A549 (cell line): ENCODE results near the gene FPR2. TPM values are rescaled to one million over a fixed set of nuclear protein-coding genes. Genes with fewer than 3 reads are reported as not detected.

Experiments
- ATAC-seq, 2 experiments: fragments of 200-7000 bp in 1 of 2; fragments of >200 bp in 1 of 2; cut with Nextera tagmentation in 1 of 2; cut with Tn5 transposase in 1 of 2; 3 replicates each; pipeline versions ENCODE4 v1.8.0 to v1.9.1; 2018 to 2020; ENCODE audit warnings: mild to moderate bottlenecking in 1 of 2, moderate library complexity in 1 of 2
- CTCF ChIA-PET: fragments of 300-600 bp; sonication (Branson Sonifier 250); formaldehyde crosslinking; extraction: SDS; loops from one replicate; lab custom pipeline; 2021; ENCODE audit warnings: antibody characterized with exemption, inconsistent platforms; lab: Yijun Ruan, JAX
- POLR2A ChIA-PET: fragments of 350-600 bp; formaldehyde crosslinking; extraction: SDS; loops from one replicate; lab custom pipeline; 2021; ENCODE audit warnings: antibody characterized with exemption, inconsistent platforms; lab: Yijun Ruan, JAX
- DNase-seq, 2 experiments: peaks; one replicate each; pipeline versions ENCODE4 v3.0.0 to v3.0.0-alpha.2; 2011 to 2016; ENCODE audit warnings: low read depth in 1 of 2, low spot score in 1 of 2
- FAIRE-seq: peaks from 2 replicates; lab custom pipeline; 2011; peaks lifted over from hg19 to GRCh38; lab: Jason Lieb, UNC
- H3K27ac ChIP-seq, 2 experiments: fragments of >200 bp; sonication (Bioruptor Twin); formaldehyde crosslinking; 3 replicates each; pipeline ENCODE4 v1.5.1; 2016 to 2017
- H3K4me1 ChIP-seq: fragments of >200 bp; sonication (Bioruptor Twin); formaldehyde crosslinking; 3 replicates; pipeline ENCODE4 v1.6.1; 2016
- H3K4me2 ChIP-seq: fragments of >200 bp; sonication (Bioruptor Twin); formaldehyde crosslinking; 3 replicates; pipeline ENCODE4 v1.6.1; 2016
- H3K4me3 ChIP-seq: fragments of >200 bp; sonication (Bioruptor Twin); formaldehyde crosslinking; 3 replicates; pipeline ENCODE4 v1.5.1; 2016
- H3K9me3 ChIP-seq: fragments of >200 bp; sonication (Bioruptor Twin); formaldehyde crosslinking; 3 replicates; pipeline ENCODE4 v1.6.1; 2016
- CBX2 ChIP-seq: fragments of 200-600 bp; sonication (generic); IDR thresholded peaks from 2 replicates; pipeline ENCODE4 v1.6.1; 2016; ENCODE audit warnings: low read depth, mild to moderate bottlenecking, borderline replicate concordance
- CHD4 ChIP-seq: fragments of 200-600 bp; sonication (generic); IDR thresholded peaks from 2 replicates; pipeline ENCODE4 v1.6.1; 2016; ENCODE audit warnings: antibody characterized with exemption, mild to moderate bottlenecking, borderline replicate concordance
- EHMT2 ChIP-seq: fragments of 200-600 bp; sonication (generic); IDR thresholded peaks from 2 replicates; pipeline ENCODE4 v1.6.1; 2016; ENCODE audit warnings: antibody characterized with exemption, low read depth, mild to moderate bottlenecking, moderate library complexity
- FOSB ChIP-seq: fragments of 250-450 bp; sonication (Bioruptor Pico); IDR thresholded peaks from 2 replicates; pipeline ENCODE4 v1.5.0; 2020; ENCODE audit warnings: mild to moderate bottlenecking, moderate library complexity
- FOXS1 ChIP-seq: fragments of 250-450 bp; sonication (Bioruptor Pico); IDR thresholded peaks from 2 replicates; pipeline ENCODE4 v1.5.0; 2020; ENCODE audit warnings: mild to moderate bottlenecking, moderate library complexity
- GATA3 ChIP-seq: IDR thresholded peaks from 2 replicates; pipeline ENCODE4 v1.6.1; 2012; ENCODE audit warnings: borderline replicate concordance
- HEYL ChIP-seq: fragments of 250-450 bp; sonication (Bioruptor Pico); IDR thresholded peaks from 2 replicates; pipeline ENCODE4 v1.8.0; 2021; ENCODE audit warnings: mild to moderate bottlenecking, moderate library complexity
- HOXB5 ChIP-seq: fragments of 250-450 bp; sonication (Bioruptor Pico); IDR thresholded peaks from 2 replicates; pipeline ENCODE4 v1.5.0; 2020; ENCODE audit warnings: mild to moderate bottlenecking, moderate library complexity
- JUN ChIP-seq, 2 experiments: fragments of >200 bp; sonication (Bioruptor Twin); formaldehyde crosslinking; IDR thresholded peaks; 2 replicates in 1 of 2; 3 replicates in 1 of 2; pipeline ENCODE4 v1.6.1; 2016 to 2017
- MAFK ChIP-seq: fragments of 450-650 bp; IDR thresholded peaks from 2 replicates; pipeline ENCODE4 v1.6.1; 2014; ENCODE audit not compliant: partially characterized antibody
- NPAS2 ChIP-seq: fragments of 250-450 bp; sonication (Bioruptor Pico); IDR thresholded peaks from 2 replicates; pipeline ENCODE4 v1.8.0; 2022; ENCODE audit warnings: mild to moderate bottlenecking, moderate library complexity, borderline replicate concordance
- PBX3 ChIP-seq: IDR thresholded peaks from 2 replicates; pipeline ENCODE4 v1.6.1; 2012
- POLR2AphosphoS2 ChIP-seq: conservative IDR thresholded peaks from 2 replicates; pipeline ENCODE4 v1.6.1; 2012; ENCODE audit warnings: low read length, improper control_type of control experiment, inconsistent platforms
- RARB ChIP-seq: fragments of 250-450 bp; sonication (Bioruptor Pico); IDR thresholded peaks from 2 replicates; pipeline ENCODE4 v1.8.0; 2021; ENCODE audit warnings: mild to moderate bottlenecking, moderate library complexity
- RCOR1 ChIP-seq: fragments of 150-350 bp; IDR thresholded peaks from 2 replicates; pipeline ENCODE4 v1.6.1; 2014; ENCODE audit warnings: antibody characterized with exemption, low read length, low read depth
- REST ChIP-seq: fragments of 200-600 bp; sonication (generic); IDR thresholded peaks from 2 replicates; pipeline ENCODE4 v1.6.1; 2016; ENCODE audit warnings: antibody characterized with exemption, mild to moderate bottlenecking, moderate library complexity
- RFX5 ChIP-seq: fragments of 450-650 bp; IDR thresholded peaks from 2 replicates; pipeline ENCODE4 v1.7.1; 2014; ENCODE audit warnings: antibody characterized with exemption, mild to moderate bottlenecking, moderate library complexity
- SREBF2 ChIP-seq: fragments of 450-650 bp; IDR thresholded peaks from 2 replicates; pipeline ENCODE4 v1.6.1; 2014; ENCODE audit warnings: mild to moderate bottlenecking, moderate library complexity
- TP53 ChIP-seq: fragments of 250-450 bp; sonication (Bioruptor Pico); IDR thresholded peaks from 2 replicates; pipeline ENCODE4 v1.5.0; 2021; ENCODE audit warnings: mild to moderate bottlenecking, moderate library complexity
- WGBS: methylation state at CpG from one replicate; pipeline ENCODE4 v1.1.6; 2017; ENCODE audit errors: missing lambda C conversion rate; 5-methylcytosine and 5-hydroxymethylcytosine counted together
- polyA plus RNA-seq, 4 experiments: library from polyadenylated mRNA; depleted of rRNA in 3 of 4; stranded (reverse); fragments of >200 nt; fragmentation: RNase III in 1 of 4; extraction: RNeasy Plus Mini Kit Qiagen cat#74134 plus additional on column Dnase treatment in 1 of 4; gene quantifications; 2 replicates in 3 of 4; 3 replicates in 1 of 4; pipeline ENCODE4 v1.2.3, GENCODE V29; 2011 to 2017
- TF ChIP-seq, protein P1 (sequence below): IDR thresholded peaks from 2 replicates; pipeline ENCODE4 v1.6.1; 2012; ENCODE audit warnings: low read depth, borderline replicate concordance
- TF ChIP-seq, protein P2 (sequence below): fragments of >200 bp; sonication (Bioruptor Twin); formaldehyde crosslinking; IDR thresholded peaks from 3 replicates; pipeline ENCODE4 v1.6.1; 2016

Gene FPR2
- polyA plus RNA-seq, 2 of the 4 experiments (the other 2 are of a cell fraction): not detected

- no peaks in the 10 kb centered on the region for H3K4me1 ChIP-seq
- H3K9me3 ChIP-seq: peaks cover 66% of the 10 kb centered on the region
- H3K4me2 ChIP-seq: no peak overlapping the region
- DNase-seq (no peak), ATAC-seq (no peak), FAIRE-seq (no peak)
- CTCF ChIA-PET: no interaction called here
- POLR2A ChIA-PET: no interaction called here
- TF ChIP-seq HEYL (CRISPR knock-in tag) (no peak), HOXB5 (CRISPR knock-in tag) (no peak), REST (no peak), RFX5 (no peak), JUN (IDR thresholded peaks at IDR 0.05) (no peak), NPAS2 (CRISPR knock-in tag) (no peak), GATA3 (no peak), SREBF2 (no peak)
- TF ChIP-seq, protein P1, sequence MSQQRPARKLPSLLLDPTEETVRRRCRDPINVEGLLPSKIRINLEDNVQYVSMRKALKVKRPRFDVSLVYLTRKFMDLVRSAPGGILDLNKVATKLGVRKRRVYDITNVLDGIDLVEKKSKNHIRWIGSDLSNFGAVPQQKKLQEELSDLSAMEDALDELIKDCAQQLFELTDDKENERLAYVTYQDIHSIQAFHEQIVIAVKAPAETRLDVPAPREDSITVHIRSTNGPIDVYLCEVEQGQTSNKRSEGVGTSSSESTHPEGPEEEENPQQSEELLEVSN: no peak
- WGBS: 52% methylated on average over 1 of the region's 1 CpG
- H3K27ac ChIP-seq: no peak overlapping the region
- no peak overlapping the region for H3K4me3 ChIP-seq
Observed at GRCh38 chr19:51816711-51817110, 55.7 kb downstream of the FPR2 start.

GRCh38 chr19:51820011-51820410 is 59.0 kb downstream of the FPR2 start:
- DNase-seq (no peak), FAIRE-seq (no peak), ATAC-seq (no peak)
- Histone ChIP-seq H3K27ac (no peak overlapping the region), H3K9me3 (peaks cover 62% of the 10 kb centered on the region), H3K4me2 (no peak overlapping the region), H3K4me1 (no peaks in the 10 kb centered on the region), H3K4me3 (no peak overlapping the region)
- TF ChIP-seq, protein P2, sequence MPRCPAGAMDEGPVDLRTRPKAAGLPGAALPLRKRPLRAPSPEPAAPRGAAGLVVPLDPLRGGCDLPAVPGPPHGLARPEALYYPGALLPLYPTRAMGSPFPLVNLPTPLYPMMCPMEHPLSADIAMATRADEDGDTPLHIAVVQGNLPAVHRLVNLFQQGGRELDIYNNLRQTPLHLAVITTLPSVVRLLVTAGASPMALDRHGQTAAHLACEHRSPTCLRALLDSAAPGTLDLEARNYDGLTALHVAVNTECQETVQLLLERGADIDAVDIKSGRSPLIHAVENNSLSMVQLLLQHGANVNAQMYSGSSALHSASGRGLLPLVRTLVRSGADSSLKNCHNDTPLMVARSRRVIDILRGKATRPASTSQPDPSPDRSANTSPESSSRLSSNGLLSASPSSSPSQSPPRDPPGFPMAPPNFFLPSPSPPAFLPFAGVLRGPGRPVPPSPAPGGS: no peak
- TF ChIP-seq PBX3 (no peak), MAFK (no peak), RARB (CRISPR knock-in tag) (no peak), POLR2AphosphoS2 (no peak), TP53 (no peak), CHD4 (no peak), FOXS1 (CRISPR knock-in tag) (no peak), FOSB (no peak), CBX2 (no peak), EHMT2 (no peak), RCOR1 (no peak)
- TF ChIP-seq, protein P1: no peak
- ChIA-PET CTCF (no interaction called here), POLR2A (no interaction called here)
- under 1% methylated on average over 3 of the region's 3 CpGs for WGBS

Other genes with a start within 250 kb of the FPR2 start
- gene SIGLEC6, start 229.5 kb upstream of the FPR2 start, polyA plus RNA-seq (2011; rRNA removed): not detected in 2 replicates
- not detected in 3 replicates for gene SIGLEC6, start 229.5 kb upstream of the FPR2 start, polyA plus RNA-seq (2017; fragmentation: RNase III; extraction: RNeasy Plus Mini Kit Qiagen cat#74134 plus additional on column Dnase treatment)
- 6.4 and 7.5 TPM in 2 replicates for gene ZNF175, start 189.9 kb upstream of the FPR2 start, polyA plus RNA-seq (2011; rRNA removed)
- 2.9 to 3.8 TPM (median 3.3 TPM) in 3 replicates for gene ZNF175, start 189.9 kb upstream of the FPR2 start, polyA plus RNA-seq (2017; fragmentation: RNase III; extraction: RNeasy Plus Mini Kit Qiagen cat#74134 plus additional on column Dnase treatment)
- gene SIGLEC5, start 130.8 kb upstream of the FPR2 start, polyA plus RNA-seq (2011; rRNA removed): not detected in 2 replicates
- gene SIGLEC5, start 130.8 kb upstream of the FPR2 start, polyA plus RNA-seq (2017; fragmentation: RNase III; extraction: RNeasy Plus Mini Kit Qiagen cat#74134 plus additional on column Dnase treatment): not detected in 3 replicates
- 0.03 TPM in 1 of 2 replicates, not detected in the other for gene SIGLEC14, start 114.4 kb upstream of the FPR2 start, polyA plus RNA-seq (2011; rRNA removed)
- not detected in 3 replicates for gene SIGLEC14, start 114.4 kb upstream of the FPR2 start, polyA plus RNA-seq (2017; fragmentation: RNase III; extraction: RNeasy Plus Mini Kit Qiagen cat#74134 plus additional on column Dnase treatment)
- gene SPACA6, start 67.8 kb upstream of the FPR2 start, polyA plus RNA-seq (2011; rRNA removed): 9.5 and 12.0 TPM in 2 replicates
- 26.5 to 45.9 TPM (median 36.4 TPM) in 3 replicates for gene SPACA6, start 67.8 kb upstream of the FPR2 start, polyA plus RNA-seq (2017; fragmentation: RNase III; extraction: RNeasy Plus Mini Kit Qiagen cat#74134 plus additional on column Dnase treatment)
- not detected in 2 replicates for gene HAS1, start 37.2 kb upstream of the FPR2 start, polyA plus RNA-seq (2011; rRNA removed)
- not detected in 3 replicates for gene HAS1, start 37.2 kb upstream of the FPR2 start, polyA plus RNA-seq (2017; fragmentation: RNase III; extraction: RNeasy Plus Mini Kit Qiagen cat#74134 plus additional on column Dnase treatment)
- not detected in 2 replicates for gene FPR1, start 9.3 kb upstream of the FPR2 start, polyA plus RNA-seq (2011; rRNA removed)
- 0.04 to 0.05 TPM in 2 of 3 replicates, not detected in the other for gene FPR1, start 9.3 kb upstream of the FPR2 start, polyA plus RNA-seq (2017; fragmentation: RNase III; extraction: RNeasy Plus Mini Kit Qiagen cat#74134 plus additional on column Dnase treatment)
- gene FPR3, start 34.0 kb downstream of the FPR2 start, polyA plus RNA-seq (2011; rRNA removed): not detected in 2 replicates
- not detected in 3 replicates for gene FPR3, start 34.0 kb downstream of the FPR2 start, polyA plus RNA-seq (2017; fragmentation: RNase III; extraction: RNeasy Plus Mini Kit Qiagen cat#74134 plus additional on column Dnase treatment)
- 0.17 and 0.30 TPM in 2 replicates for gene ZNF577, start 126.8 kb downstream of the FPR2 start, polyA plus RNA-seq (2011; rRNA removed)
- 0.05 to 0.20 TPM (median 0.17 TPM) in 3 replicates for gene ZNF577, start 126.8 kb downstream of the FPR2 start, polyA plus RNA-seq (2017; fragmentation: RNase III; extraction: RNeasy Plus Mini Kit Qiagen cat#74134 plus additional on column Dnase treatment)
- gene ZNF649, start 143.8 kb downstream of the FPR2 start, polyA plus RNA-seq (2011; rRNA removed): 0.57 and 1.2 TPM in 2 replicates
- gene ZNF649, start 143.8 kb downstream of the FPR2 start, polyA plus RNA-seq (2017; fragmentation: RNase III; extraction: RNeasy Plus Mini Kit Qiagen cat#74134 plus additional on column Dnase treatment): 0.31 to 0.63 TPM (median 0.56 TPM) in 3 replicates
- 2.6 and 3.9 TPM in 2 replicates for gene ZNF613, start 166.3 kb downstream of the FPR2 start, polyA plus RNA-seq (2011; rRNA removed)
- gene ZNF613, start 166.3 kb downstream of the FPR2 start, polyA plus RNA-seq (2017; fragmentation: RNase III; extraction: RNeasy Plus Mini Kit Qiagen cat#74134 plus additional on column Dnase treatment): 1.4 to 1.6 TPM (median 1.4 TPM) in 3 replicates
- gene ZNF350, start 225.7 kb downstream of the FPR2 start, polyA plus RNA-seq (2011; rRNA removed): 8.4 and 10.1 TPM in 2 replicates
- gene ZNF350, start 225.7 kb downstream of the FPR2 start, polyA plus RNA-seq (2017; fragmentation: RNase III; extraction: RNeasy Plus Mini Kit Qiagen cat#74134 plus additional on column Dnase treatment): 5.8 to 8.2 TPM (median 6.0 TPM) in 3 replicates
- gene ZNF615, start 247.0 kb downstream of the FPR2 start, polyA plus RNA-seq (2011; rRNA removed): 9.4 and 9.9 TPM in 2 replicates
- 6.2 to 7.5 TPM (median 6.5 TPM) in 3 replicates for gene ZNF615, start 247.0 kb downstream of the FPR2 start, polyA plus RNA-seq (2017; fragmentation: RNase III; extraction: RNeasy Plus Mini Kit Qiagen cat#74134 plus additional on column Dnase treatment)